GDM1 (cell line): ENCODE measurements around the gene WDFY2.

Experiments used
- DNase-seq: peaks from one replicate; lab custom pipeline; 2025; lab: John Stamatoyannopoulos, UW

The WDFY2 gene

GRCh38 chr13:51771418-51772104, 187.3 kb downstream of the WDFY2 start:
- no peak for DNase-seq

GRCh38 chr13:51772105-51772455, 187.8 kb downstream of the WDFY2 start:
- DNase-seq: no peak

- no peak for DNase-seq
Observed at GRCh38 chr13:51772781-51773180, 188.5 kb downstream of the WDFY2 start.

GRCh38 chr13:51773515-51773914, 189.3 kb downstream of the WDFY2 start:
- DNase-seq: no peak

- no peak for DNase-seq
Observed at GRCh38 chr13:51776179-51776578, 191.9 kb downstream of the WDFY2 start.

- no peak for DNase-seq
Observed at GRCh38 chr13:51777921-51778320, 193.7 kb downstream of the WDFY2 start.

GRCh38 chr13:51778392-51778791, 194.1 kb downstream of the WDFY2 start:
- no peak for DNase-seq

GRCh38 chr13:51780099-51780498, 195.8 kb downstream of the WDFY2 start:
- no peak for DNase-seq

GRCh38 chr13:51781246-51782022, 197.2 kb downstream of the WDFY2 start:
- peak; percentile 53 for DNase-seq

- DNase-seq: no peak
Observed at GRCh38 chr13:51782026-51782710, 197.9 kb downstream of the WDFY2 start.

- DNase-seq: no peak
Observed at GRCh38 chr13:51783428-51784094, 199.3 kb downstream of the WDFY2 start.

GRCh38 chr13:51784097-51784496, 199.8 kb downstream of the WDFY2 start:
- no peak for DNase-seq

- no peak for DNase-seq
Observed at GRCh38 chr13:51785712-51786424, 201.6 kb downstream of the WDFY2 start.

GRCh38 chr13:51786425-51787265, 202.4 kb downstream of the WDFY2 start:
- no peak for DNase-seq

- DNase-seq: peak; percentile 96
Observed at GRCh38 chr13:51793570-51794271, 209.5 kb downstream of the WDFY2 start.

GRCh38 chr13:51794964-51795363, 210.7 kb downstream of the WDFY2 start:
- no peak for DNase-seq

GRCh38 chr13:51795419-51795818, 211.2 kb downstream of the WDFY2 start:
- no peak for DNase-seq

GRCh38 chr13:51796546-51796945, 212.3 kb downstream of the WDFY2 start:
- DNase-seq: no peak

- DNase-seq: peak; percentile 66
Observed at GRCh38 chr13:51797664-51798488, 213.6 kb downstream of the WDFY2 start.
